Adrenal gland (tissue), 5 donors: Measurements from ENCODE around the gene LY9.

Source experiments
- CTCF ChIP-seq, 6 experiments: fragments of 450-650 bp in 4 of 6; fragments of 200-600 bp in 2 of 6; sonication (generic) in 1 of 6; IDR thresholded peaks; 1 replicate in 5 of 6; 2 replicates in 1 of 6; pipeline versions ENCODE4 v1.5.1 to v1.8.0; 2016 to 2021; ENCODE audit warnings: antibody characterized with exemption in 6 of 6, mild to moderate bottlenecking in 2 of 6, moderate library complexity in 1 of 6
- POLR2A ChIP-seq, 2 donors: fragments of 450-650 bp; IDR thresholded peaks; one replicate each; pipeline ENCODE4 v1.6.1; 2017; ENCODE audit warnings: antibody characterized with exemption in 2 of 2, mild to moderate bottlenecking in 2 of 2, moderate library complexity in 1 of 2
- donor health status: DM: no; HTN: no; CAD: no.

- TF ChIP-seq CTCF (IDR thresholded peaks at IDR 0.05), result no peak
- TF ChIP-seq POLR2A (IDR thresholded peaks at IDR 0.05), result no peak
These were observed 19.8 kb upstream of the LY9 start for GRCh38 chr1:160776178-160776577.
